ENCODE measurements around the gene LIME1.

LIME1 gene

GRCh38 chr20:63739130-63740069 lies 2.9 kb downstream of the LIME1 start, which contains the start of gene SLC2A4RG:
Gene SLC2A4RG, plus strand, starts transcription at chr20:63739776. Its CDS starts 137 bp downstream, at chr20:63739913.
- peak; percentile 100 for DNase-seq

GRCh38 chr20:63740070-63740626 lies 3.7 kb downstream of the LIME1 start:
- peak; percentile 91 for DNase-seq

GRCh38 chr20:63740627-63741353 lies 4.3 kb downstream of the LIME1 start:
- peak; percentile 100 for DNase-seq

GRCh38 chr20:63741354-63741675 lies 4.9 kb downstream of the LIME1 start:
- no peak for DNase-seq

- peak; percentile 43 for DNase-seq
Measured at GRCh38 chr20:63741676-63742380, 5.4 kb downstream of the LIME1 start.

GRCh38 chr20:63742381-63743024 lies 6.0 kb downstream of the LIME1 start:
- peak; percentile 43 for DNase-seq

- peak; percentile 52 for DNase-seq
Measured at GRCh38 chr20:63743210-63743970, 6.9 kb downstream of the LIME1 start.

- DNase-seq: no peak
Measured at GRCh38 chr20:63744158-63744557, 7.7 kb downstream of the LIME1 start.

GRCh38 chr20:63744574-63745423 lies 8.3 kb downstream of the LIME1 start:
- peak; percentile 61 for DNase-seq

GRCh38 chr20:63745424-63745805 lies 9.0 kb downstream of the LIME1 start:
- peak; percentile 47 for DNase-seq

- peak; percentile 57 for DNase-seq
Measured at GRCh38 chr20:63745961-63746731, 9.7 kb downstream of the LIME1 start.

GRCh38 chr20:63746751-63747315 lies 10.4 kb downstream of the LIME1 start:
- DNase-seq: peak; percentile 23

GRCh38 chr20:63747622-63748069 lies 11.2 kb downstream of the LIME1 start:
- DNase-seq: peak; percentile 74

- DNase-seq: peak; percentile 42
Measured at GRCh38 chr20:63748070-63748933, 11.8 kb downstream of the LIME1 start.

- peak; percentile 56 for DNase-seq
Measured at GRCh38 chr20:63748934-63749270, 12.4 kb downstream of the LIME1 start.

- peak; percentile 47 for DNase-seq
Measured at GRCh38 chr20:63749597-63750508, 13.4 kb downstream of the LIME1 start.

- no peak for DNase-seq
Measured at GRCh38 chr20:63750807-63751470, 14.5 kb downstream of the LIME1 start.
